Stimulated activated CD8-positive, alpha-beta memory T cell treated with anti-CD3 and anti-CD28 coated beads, Interleukin-4, amount 100 ng/mL, for 4 hours (primary cell): ENCODE measurements around the gene HMOX1.
"Not testable (repeated sequence)": the region's sequence is repeated elsewhere in the genome, so short reads cannot be mapped to it uniquely, and the experiment has no call there.

ENCODE experiments used
- DNase-seq, 2 donors: peaks; one replicate each; pipeline ENCODE4 v3.0.0-alpha.2; 2020; ENCODE audit warnings: low read depth in 2 of 2, low spot score in 1 of 2

HMOX1 gene

GRCh38 chr22:35431483-35432227 lies 50.8 kb downstream of the HMOX1 start:
- no peak for DNase-seq

DNA sequence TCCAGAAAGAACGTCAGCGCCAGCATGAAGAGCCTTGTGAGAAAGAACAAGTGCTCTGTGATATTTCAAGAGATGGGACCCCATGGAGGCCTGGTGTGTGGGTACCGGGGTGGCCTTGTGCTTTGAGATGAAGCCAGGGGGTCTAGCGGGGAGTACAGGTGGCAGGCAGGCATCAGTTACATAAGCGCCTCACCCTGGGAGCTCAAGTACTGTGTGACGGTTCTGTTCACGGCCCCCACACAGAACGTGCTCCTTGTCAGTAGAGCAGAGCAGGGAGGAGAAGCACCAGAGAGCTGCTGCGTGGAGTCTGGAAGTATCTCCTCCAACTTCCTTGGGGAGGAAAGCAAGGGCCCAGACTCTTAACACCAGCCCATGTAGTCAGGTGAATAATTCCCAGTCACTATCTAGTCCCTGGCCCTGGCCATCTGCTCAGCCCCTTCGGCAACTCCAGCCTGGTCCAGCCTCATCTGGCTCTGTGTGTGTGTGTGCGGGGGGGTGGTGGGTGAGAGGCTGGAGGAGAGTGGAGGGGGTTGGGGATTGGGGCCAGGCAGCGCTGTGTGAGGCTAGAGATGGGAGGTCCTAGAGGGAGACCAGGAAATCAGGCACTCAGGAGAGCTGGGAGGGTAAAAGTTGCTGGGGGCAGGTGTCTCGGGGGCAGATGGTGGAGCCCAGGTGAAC lies 51.5 kb downstream of the HMOX1 start:
- no peak for DNase-seq

GRCh38 chr22:35434061-35434710 lies 53.3 kb downstream of the HMOX1 start:
- DNase-seq: no peak

DNA sequence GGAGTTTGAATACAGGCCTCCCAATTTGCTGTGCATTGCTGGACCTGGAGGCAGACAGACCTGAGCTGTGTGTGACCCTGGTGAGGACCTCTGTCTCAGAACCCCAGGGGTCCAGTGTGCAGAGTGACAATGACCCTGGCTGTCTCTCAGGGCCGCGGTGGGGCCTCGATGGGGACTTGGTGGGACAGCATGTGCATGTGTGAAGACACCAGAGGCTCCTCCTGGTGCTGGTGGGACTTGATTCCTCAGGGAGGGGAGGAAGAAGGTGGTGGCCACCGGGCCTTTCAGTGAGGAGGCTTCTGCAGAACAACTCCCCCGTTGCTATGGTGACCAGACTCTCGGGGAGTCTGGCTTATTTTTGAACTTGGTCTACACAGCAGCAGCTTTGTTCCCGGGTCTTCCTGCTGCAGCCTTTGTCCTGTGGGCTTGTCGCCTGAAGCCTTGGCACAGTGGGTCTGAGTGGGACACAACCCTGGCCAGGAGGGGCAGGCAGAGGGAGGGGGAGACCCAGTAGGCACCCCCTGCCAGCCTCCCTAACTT lies 54.4 kb downstream of the HMOX1 start:
- no peak for DNase-seq

GRCh38 chr22:35436421-35436820 lies 55.5 kb downstream of the HMOX1 start:
- DNase-seq: no peak

- no peak for DNase-seq
Measured at GRCh38 chr22:35437049-35437448, 56.2 kb downstream of the HMOX1 start.

DNA sequence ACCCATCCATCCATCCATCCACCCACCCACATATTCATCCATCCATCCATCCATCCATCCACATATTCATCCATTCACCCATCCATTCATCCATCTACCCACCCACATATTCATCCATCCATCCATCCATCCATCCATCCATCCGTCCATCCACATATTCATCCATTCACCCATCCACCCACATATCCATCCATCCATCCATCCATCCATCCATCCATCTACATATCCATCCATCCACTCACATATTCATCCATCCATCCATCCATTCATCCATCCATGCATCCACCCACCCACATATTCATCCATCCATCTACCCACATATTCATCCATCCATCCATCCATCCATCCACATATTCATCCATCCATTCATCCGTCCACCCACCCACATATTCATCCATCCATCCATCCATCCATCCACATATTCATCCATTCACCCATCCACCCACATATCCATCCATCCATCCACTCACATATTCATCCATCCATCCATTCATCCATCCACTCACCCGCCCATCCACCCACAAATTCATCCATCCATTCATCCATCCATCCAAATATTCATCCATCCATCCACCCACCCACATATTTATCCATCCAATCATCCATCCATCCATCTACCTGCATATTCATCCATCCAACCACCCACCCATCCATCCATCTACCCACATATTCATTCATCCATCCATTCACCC lies 57.9 kb downstream of the HMOX1 start:
- not testable (repeated sequence) for DNase-seq

DNA sequence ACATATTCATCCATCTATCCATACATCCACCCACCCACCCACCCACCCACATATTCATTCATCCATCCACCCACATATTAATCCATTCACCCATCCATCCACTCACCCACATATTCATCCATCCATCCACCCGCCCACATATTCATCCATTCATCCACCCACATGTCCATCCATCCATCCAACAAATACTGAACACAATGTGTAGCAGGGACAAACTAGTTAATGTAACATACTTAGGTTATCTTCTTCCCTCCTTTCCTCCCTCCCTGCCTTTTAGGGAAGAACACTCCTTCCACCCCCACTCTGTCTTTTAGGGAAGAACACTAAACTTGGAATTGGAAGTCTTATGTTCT lies 58.4 kb downstream of the HMOX1 start:
- DNase-seq: no peak

- DNase-seq: no peak
Measured at GRCh38 chr22:35440129-35440528, 59.2 kb downstream of the HMOX1 start.

- no peak for DNase-seq
Measured at GRCh38 chr22:35441489-35442100, 60.7 kb downstream of the HMOX1 start.

DNA sequence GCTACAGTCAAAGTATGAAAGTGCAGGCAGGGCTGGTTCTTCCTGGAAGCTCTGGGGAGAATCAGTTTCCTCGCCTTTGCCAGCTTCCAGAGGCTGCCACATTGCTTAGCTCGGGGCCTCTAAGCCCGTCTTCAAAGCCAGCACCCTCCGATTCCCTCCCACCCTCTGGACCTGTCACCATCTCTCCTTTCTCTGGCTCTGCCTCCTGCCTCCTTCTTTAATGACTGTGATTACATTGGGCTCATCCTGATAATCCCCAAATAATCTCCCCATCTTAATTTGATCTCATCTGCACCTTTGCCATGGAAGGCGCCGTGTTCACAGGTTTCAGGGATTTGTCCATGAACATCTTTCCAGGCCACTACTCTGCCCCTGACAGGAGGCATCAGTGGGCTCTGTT lies 61.6 kb downstream of the HMOX1 start:
- no peak for DNase-seq

DNA sequence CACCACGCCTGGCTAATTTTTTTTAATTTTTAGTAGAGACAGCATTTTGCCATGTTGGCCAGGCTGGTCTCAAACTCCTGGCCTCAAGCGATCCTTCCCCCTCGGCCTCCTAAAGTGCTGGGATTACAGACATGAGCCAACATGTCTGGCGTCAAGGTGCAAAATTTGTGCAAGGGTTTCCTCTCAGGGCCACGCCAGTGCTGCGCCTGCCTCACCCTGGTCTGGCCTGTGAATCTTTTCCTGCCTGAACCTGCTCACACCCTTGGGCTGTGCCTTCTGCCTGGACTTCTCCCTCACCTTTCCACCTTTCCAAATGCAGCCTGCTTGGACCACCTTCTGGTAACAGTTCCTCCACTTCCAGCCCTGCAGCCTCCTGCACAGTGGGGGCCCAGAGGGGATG lies 62.4 kb downstream of the HMOX1 start:
- DNase-seq: no peak
